Progenitor cell of endocrine pancreas (in vitro differentiated cells): ENCODE data around the gene SPTB. TPM values are rescaled to one million over a fixed set of nuclear protein-coding genes. Genes with fewer than 3 reads are reported as not detected.

Source experiments
- DNase-seq: peaks from one replicate; pipeline ENCODE4 v3.0.0; 2021; ENCODE audit warnings: low spot score; ENCODE audit not compliant: unreplicated experiment
- H3K27ac Mint-ChIP-seq: 2 replicates; pipeline ENCODE4 v1.8.0; 2021; ENCODE audit warnings: mild to moderate bottlenecking, moderate library complexity, mixed read lengths
- H3K27me3 Mint-ChIP-seq: 2 replicates; pipeline ENCODE4 v1.8.0; 2021; ENCODE audit warnings: mixed read lengths
- H3K36me3 Mint-ChIP-seq: 2 replicates; pipeline ENCODE4 v1.8.0; 2022; ENCODE audit warnings: mixed read lengths; ENCODE audit not compliant: insufficient read depth
- H3K4me1 Mint-ChIP-seq: 2 replicates; pipeline ENCODE4 v1.8.0; 2021; ENCODE audit warnings: low read depth, mixed read lengths
- H3K4me3 Mint-ChIP-seq: 2 replicates; pipeline ENCODE4 v1.8.0; 2021; ENCODE audit warnings: low read depth, mild to moderate bottlenecking, moderate library complexity, mixed read lengths
- H3K9me3 Mint-ChIP-seq: 2 replicates; pipeline ENCODE4 v1.8.0; 2021; ENCODE audit warnings: low read depth, mixed read lengths
- total RNA-seq: library from RNA; stranded (reverse); gene quantifications from 2 replicates; pipeline ENCODE4 v1.2.1, GENCODE V29; 2021
- TF ChIP-seq, protein P1 (sequence below): fragments of 200-600 bp; sonication (generic); IDR thresholded peaks from one replicate; pipeline ENCODE4 v1.5.0; 2021; ENCODE audit warnings: antibody characterized with exemption, mild to moderate bottlenecking; ENCODE audit not compliant: unreplicated experiment

The SPTB gene
- total RNA-seq, 1 donor from 2014 or later = 1.7 TPM

DNA sequence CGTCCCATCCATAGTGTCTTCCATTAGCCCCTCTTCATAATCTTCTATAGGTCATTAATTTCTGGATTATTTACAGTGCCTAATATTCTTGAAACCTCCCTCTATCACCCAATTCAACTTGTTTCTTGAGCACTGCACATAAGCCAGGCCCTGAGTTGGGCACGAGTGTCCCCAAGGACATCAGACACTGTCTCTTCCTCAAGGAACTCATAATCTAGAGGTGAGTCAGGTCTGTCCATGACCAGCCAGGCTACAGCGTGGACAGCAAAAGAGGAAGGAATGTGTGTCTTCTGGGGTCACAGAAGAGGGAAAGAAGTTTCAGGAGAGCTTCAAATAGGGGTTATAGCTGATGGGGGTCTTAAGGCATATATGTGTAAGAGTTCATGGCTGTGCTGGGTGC, 12.5 kb downstream of the SPTB start:
- DNase-seq = no peak
- Mint-ChIP-seq H3K27me3 (peaks cover 39% of the 10 kb centered on the region), H3K4me1 (no peaks in the 10 kb centered on the region), H3K27ac (no peak overlapping the region), H3K36me3 (no peaks in the 10 kb centered on the region), H3K9me3 (no peaks in the 10 kb centered on the region), H3K4me3 (no peak overlapping the region)
- TF ChIP-seq, protein P1, sequence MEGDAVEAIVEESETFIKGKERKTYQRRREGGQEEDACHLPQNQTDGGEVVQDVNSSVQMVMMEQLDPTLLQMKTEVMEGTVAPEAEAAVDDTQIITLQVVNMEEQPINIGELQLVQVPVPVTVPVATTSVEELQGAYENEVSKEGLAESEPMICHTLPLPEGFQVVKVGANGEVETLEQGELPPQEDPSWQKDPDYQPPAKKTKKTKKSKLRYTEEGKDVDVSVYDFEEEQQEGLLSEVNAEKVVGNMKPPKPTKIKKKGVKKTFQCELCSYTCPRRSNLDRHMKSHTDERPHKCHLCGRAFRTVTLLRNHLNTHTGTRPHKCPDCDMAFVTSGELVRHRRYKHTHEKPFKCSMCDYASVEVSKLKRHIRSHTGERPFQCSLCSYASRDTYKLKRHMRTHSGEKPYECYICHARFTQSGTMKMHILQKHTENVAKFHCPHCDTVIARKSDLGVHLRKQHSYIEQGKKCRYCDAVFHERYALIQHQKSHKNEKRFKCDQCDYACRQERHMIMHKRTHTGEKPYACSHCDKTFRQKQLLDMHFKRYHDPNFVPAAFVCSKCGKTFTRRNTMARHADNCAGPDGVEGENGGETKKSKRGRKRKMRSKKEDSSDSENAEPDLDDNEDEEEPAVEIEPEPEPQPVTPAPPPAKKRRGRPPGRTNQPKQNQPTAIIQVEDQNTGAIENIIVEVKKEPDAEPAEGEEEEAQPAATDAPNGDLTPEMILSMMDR = no peak

DNA sequence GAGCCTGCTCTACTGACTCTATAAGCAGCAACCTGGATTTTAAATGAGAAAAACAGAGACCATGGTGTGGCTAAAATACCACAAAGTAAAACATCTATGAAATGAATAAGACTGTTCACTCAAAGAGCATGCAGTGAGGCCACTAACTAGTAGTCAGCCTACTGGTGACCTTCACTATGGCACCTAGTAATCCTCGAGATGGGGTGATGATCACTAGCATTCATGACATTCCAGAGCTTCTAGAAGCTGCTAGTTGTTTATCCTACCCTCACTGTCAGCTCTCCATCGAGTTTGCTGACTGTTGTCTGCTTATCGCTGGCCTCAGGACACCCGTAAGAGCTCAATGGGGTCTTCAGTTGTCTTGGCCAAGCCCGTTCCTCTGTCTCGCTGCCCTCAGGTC, 13.7 kb downstream of the SPTB start:
- Mint-ChIP-seq H3K27ac (no peak overlapping the region), H3K4me1 (no peaks in the 10 kb centered on the region), H3K36me3 (no peaks in the 10 kb centered on the region), H3K27me3 (peaks cover 40% of the 10 kb centered on the region), H3K4me3 (no peak overlapping the region), H3K9me3 (no peaks in the 10 kb centered on the region)
- TF ChIP-seq, protein P1 = no peak
- no peak for DNase-seq

GRCh38 chr14:64865109-64865508, 14.6 kb downstream of the SPTB start:
- Mint-ChIP-seq H3K27me3 (peaks cover 34% of the 10 kb centered on the region), H3K9me3 (no peaks in the 10 kb centered on the region), H3K27ac (no peak overlapping the region), H3K4me3 (no peak overlapping the region), H3K4me1 (no peaks in the 10 kb centered on the region), H3K36me3 (no peaks in the 10 kb centered on the region)
- TF ChIP-seq, protein P1 = no peak
- no peak for DNase-seq

- peaks cover 34% of the 10 kb centered on the region for H3K27me3 Mint-ChIP-seq
- no peak overlapping the region for H3K27ac Mint-ChIP-seq
- no peaks in the 10 kb centered on the region for H3K36me3 Mint-ChIP-seq
- TF ChIP-seq, protein P1 = no peak
- H3K4me1 Mint-ChIP-seq = no peaks in the 10 kb centered on the region
- no peak for DNase-seq
- H3K4me3 Mint-ChIP-seq = no peak overlapping the region
- no peaks in the 10 kb centered on the region for H3K9me3 Mint-ChIP-seq
Observed at GRCh38 chr14:64864258-64864657, 15.4 kb downstream of the SPTB start.

GRCh38 chr14:64861916-64862315, 17.8 kb downstream of the SPTB start:
- DNase-seq = no peak
- Mint-ChIP-seq H3K27me3 (peaks cover 33% of the 10 kb centered on the region), H3K4me3 (no peak overlapping the region), H3K4me1 (no peaks in the 10 kb centered on the region), H3K27ac (no peak overlapping the region), H3K36me3 (no peaks in the 10 kb centered on the region), H3K9me3 (no peaks in the 10 kb centered on the region)
- TF ChIP-seq, protein P1 = no peak
